NCI-H524 (cell line): ENCODE results near the gene SORL1.

Source experiments
- DNase-seq, 2 experiments: peaks; one replicate each; lab custom pipeline; 2025; lab: John Stamatoyannopoulos, UW

The SORL1 gene

GRCh38 chr11:121429556-121429955 is 22.6 kb upstream of the SORL1 start:
- DNase-seq = no peak

- DNase-seq = no peak
Observed at GRCh38 chr11:121431820-121432526, 20.1 kb upstream of the SORL1 start.

DNA sequence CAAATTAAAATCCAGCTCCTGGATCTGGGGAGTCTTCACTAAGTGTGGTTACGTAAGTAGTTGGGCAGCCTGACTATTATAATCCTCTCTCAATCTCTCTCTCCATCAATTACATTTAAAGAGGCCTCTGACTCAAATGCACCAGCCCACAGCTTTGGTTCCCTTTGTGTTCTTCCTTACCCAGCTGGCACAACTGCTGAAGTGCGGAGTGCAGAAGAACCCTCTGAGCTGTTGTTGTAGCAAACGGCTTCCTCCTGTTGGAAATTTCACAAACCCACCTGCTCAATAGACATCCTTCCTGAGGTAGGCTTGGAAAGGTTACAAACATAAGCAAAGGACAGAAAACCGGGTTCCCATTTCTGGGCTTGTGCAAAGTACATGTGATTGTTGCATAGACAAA is 17.0 kb upstream of the SORL1 start:
- peak in 1 of 2 experiments; percentile 43 for DNase-seq

- peak in 1 of 2 experiments; percentile 71 for DNase-seq
Observed at GRCh38 chr11:121435551-121436511, 16.3 kb upstream of the SORL1 start.

DNA sequence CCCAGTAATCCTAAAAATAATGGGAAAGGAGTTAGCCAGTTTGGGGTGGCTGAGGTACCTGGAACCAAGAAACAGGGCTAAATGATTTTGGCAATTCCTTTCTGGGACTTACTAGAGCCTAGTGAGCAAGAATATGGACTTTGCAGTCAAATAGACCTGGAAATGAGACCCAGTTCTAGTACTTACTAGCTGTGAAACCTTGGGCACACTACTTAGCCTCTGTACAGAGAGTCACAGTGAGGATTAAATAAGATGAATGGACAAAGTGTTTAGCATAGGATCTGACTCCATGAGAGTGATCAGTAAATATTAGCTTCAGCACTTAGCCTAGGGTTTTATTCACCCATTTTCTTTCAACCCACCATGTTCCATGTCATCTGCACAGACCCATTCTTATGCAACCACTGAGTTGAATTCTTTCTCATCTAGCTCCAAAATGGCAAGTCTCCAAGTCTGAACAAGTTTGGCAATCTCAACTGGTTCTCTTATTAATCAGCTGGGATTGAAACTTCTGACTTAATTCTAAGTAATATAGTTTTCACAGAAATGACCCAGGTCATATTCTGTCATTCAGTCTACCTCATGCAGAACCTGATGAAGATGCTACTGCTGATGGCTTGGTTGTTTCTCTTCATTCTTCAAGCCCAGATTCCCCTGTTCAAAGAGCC is 15.0 kb upstream of the SORL1 start:
- no peak for DNase-seq

GRCh38 chr11:121437686-121438078 is 14.4 kb upstream of the SORL1 start:
- no peak for DNase-seq

DNA sequence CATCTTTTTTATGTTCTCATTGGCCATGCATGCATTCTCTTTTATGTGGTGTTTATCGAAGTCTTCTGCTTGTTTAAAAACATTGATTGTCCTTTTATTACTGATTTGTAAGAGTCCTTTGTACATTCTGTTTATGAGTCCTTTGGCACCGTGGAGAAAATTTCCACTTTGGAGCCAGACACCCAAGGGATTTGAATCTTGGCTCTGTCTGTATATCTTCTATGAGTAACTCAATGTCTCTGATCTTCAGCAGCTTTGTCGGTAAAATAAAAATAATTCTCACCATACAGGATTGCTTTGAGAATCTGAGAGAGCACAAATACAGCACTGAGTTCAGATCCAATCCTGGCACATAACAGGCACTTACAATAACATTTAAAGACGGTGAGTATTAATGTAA is 12.8 kb upstream of the SORL1 start:
- DNase-seq = no peak

DNA sequence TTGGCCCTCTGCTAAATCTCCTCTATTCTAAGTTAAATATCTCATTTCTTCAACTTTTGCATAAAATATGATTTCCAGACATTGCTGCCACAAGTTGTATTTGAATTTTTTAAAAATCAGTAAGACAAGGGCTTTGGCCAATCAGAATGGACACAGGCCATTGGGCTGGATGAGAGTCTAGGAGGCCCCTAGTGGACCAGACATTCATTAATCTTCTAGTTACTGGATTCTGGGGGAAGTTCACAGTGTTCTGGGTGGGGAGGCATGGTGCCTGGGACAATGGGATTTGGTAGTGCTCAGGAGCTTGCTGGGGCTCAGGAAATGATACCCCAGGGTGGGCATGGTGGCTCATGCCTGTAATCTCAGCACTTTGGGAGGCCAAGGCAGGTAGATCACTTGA is 12.4 kb upstream of the SORL1 start:
- no peak for DNase-seq

- no peak for DNase-seq
Observed at GRCh38 chr11:121441521-121441920, 10.6 kb upstream of the SORL1 start.

DNA sequence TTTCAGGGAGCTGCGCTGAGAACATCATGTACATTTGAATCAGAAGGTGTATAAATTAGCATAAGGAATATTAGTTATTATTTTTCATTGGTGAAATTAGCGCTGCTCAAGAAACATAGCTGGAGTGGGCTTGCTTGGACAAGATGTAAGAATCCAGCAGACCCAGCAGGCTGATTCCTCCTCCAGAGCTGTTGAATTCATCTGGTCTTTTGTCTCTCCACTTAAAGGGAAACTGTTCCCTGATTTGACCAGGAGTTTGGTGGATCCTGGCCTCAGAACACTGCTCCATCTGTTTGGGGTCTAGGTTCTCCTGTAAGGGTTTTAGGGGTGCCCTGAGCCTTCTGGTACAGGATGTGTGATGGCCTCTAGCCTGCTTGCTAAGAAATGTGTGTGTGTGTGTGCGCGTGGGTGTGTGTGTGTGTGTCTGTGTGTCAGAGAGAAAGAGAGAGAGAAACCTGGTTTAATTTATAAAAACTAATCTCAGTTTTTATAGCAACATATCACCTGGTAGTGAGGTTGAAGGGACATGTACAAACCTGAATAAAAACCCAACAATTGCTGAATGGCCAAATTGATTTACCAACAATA is 8.3 kb upstream of the SORL1 start:
- no peak for DNase-seq

DNA sequence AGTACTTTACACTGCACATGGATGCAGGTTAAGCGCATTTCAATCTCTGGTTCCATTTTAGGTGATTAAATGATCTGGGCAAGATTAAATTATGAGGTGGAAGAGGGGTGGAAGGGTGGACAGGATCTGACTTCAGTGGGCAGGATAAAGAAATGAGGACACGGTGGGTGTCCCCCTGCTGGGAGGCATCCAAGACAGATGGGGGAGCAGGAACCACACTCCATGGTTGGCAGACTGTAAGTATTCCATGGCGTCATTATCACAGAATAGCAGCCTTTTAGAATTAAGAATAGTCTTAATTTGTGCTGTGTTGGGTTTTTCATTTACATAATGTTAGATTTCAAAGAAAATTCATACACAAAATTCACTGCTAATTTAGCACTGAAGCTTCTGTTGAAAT is 7.6 kb upstream of the SORL1 start:
- no peak for DNase-seq

GRCh38 chr11:121445071-121445768 is 6.9 kb upstream of the SORL1 start:
- no peak for DNase-seq

DNA sequence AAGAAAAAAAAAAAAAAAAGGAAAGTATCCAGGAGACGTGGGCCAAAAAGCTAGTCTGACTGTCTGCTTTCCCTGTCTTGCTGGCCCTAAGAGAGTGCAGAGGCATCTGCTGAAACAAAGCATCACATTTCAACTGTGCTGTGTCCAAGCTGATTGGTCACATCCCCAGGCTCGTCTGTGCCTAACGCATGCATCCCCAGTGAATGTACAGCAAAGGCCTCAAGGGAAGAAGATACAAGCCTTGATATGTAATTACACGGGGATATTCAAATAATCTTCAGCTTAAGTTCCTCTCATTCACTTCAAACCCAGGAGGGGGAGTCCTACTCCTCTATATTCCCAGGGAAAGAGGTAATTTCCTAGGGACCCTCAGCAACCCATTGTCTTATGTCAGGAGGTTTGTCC is 5.4 kb upstream of the SORL1 start:
- DNase-seq = peak; percentile 41 to 81

- no peak for DNase-seq
Observed at GRCh38 chr11:121448011-121448410, 4.1 kb upstream of the SORL1 start.

DNA sequence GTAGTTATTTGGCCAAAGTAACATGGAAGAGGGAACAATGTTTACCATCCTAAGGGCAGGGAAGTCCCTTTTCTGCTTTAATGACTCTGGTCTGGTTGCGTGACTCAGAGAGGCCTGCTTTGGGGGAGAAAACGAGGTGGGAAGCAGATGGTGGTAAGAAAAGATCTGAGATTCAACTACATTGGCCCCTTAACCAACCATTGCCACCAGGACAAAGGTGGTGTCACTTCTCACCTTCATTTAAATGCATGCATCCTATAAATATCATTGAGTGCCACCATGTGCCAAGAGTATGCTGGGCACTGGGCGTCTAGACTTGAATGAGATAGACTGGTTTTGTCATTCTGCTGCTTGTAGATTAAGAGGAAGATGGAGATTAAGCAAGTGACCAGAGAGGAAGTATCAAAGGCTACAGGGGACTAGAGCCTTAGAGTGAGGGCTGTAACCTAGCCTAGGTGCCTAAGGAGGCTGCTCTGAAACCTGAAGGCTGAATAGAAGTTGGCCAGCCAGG is 3.6 kb upstream of the SORL1 start:
- no peak for DNase-seq

DNA sequence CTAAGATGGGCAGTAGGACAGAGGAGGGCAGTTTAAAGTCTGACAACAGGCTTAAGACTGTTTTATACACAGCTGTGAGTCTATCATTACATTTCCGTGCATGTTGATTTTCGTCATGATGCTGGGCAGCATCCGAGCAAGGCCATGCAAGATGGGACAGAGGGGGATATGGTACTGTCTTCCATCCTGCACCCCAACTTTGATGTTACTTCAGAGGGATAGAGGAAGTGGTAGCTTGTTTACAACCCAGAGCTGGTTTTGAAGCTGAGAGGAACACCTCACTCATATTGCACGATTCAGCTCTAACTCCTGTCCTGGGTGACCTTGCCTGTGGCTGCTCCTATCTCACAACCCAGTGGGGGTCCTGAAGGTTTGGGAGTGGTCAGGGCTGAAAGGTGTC is 3.0 kb upstream of the SORL1 start:
- DNase-seq = no peak

- DNase-seq = no peak
Observed at GRCh38 chr11:121449626-121450025, 2.5 kb upstream of the SORL1 start.

DNA sequence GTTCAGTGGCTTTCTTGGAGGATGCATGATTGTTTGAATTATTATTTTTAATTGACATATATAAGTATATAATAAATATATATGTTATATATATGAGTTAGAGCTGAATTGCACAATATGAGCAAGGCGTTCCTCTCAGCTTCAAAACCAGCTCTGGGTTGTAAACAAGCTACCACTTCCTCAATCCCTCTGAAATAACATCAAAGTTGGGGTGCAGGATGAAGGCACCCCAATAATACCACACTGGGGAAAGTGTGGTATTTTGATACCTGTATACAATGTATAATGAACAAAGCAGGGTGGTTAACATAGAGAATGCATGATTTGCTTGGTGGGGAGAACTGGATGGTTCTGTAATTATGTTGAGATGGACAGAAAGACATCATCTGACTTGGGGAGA is 1.7 kb upstream of the SORL1 start:
- DNase-seq = no peak

GRCh38 chr11:121451178-121451985 is 732 bp upstream of the SORL1 start:
- DNase-seq = no peak

- DNase-seq = peak in 1 of 2 experiments; percentile 45
Observed at GRCh38 chr11:121452609-121453150, 566 bp downstream of the SORL1 start, which contains the start of gene SORL1-AS1. Gene SORL1-AS1 (minus strand): TSS chr11:121452967.
